Uterus (tissue), 2 donors: ENCODE measurements around the gene DNM3.

ENCODE experiments used
- CTCF ChIP-seq, 4 experiments: fragments of 200-600 bp in 2 of 4; fragments of 450-650 bp in 2 of 4; sonication (generic) in 2 of 4; IDR thresholded peaks; one replicate each; pipeline ENCODE4 v1.5.1; 2016 to 2019; ENCODE audit warnings: antibody characterized with exemption in 4 of 4, mild to moderate bottlenecking in 2 of 4, moderate library complexity in 1 of 4
- POLR2A ChIP-seq, 2 donors: fragments of 450-650 bp; IDR thresholded peaks; one replicate each; pipeline ENCODE4 v1.6.1; 2016; ENCODE audit warnings: antibody characterized with exemption in 2 of 2, mild to moderate bottlenecking in 1 of 2, moderate library complexity in 1 of 2

- TF ChIP-seq CTCF (IDR thresholded peaks at IDR 0.05) (no peak), POLR2A (IDR thresholded peaks at IDR 0.05) (no peak)
These were observed 44.7 kb upstream of the DNM3 start for GRCh38 chr1:171796592-171796991.
